ENCODE measurements around the gene CYP46A1.

CYP46A1 gene

DNA sequence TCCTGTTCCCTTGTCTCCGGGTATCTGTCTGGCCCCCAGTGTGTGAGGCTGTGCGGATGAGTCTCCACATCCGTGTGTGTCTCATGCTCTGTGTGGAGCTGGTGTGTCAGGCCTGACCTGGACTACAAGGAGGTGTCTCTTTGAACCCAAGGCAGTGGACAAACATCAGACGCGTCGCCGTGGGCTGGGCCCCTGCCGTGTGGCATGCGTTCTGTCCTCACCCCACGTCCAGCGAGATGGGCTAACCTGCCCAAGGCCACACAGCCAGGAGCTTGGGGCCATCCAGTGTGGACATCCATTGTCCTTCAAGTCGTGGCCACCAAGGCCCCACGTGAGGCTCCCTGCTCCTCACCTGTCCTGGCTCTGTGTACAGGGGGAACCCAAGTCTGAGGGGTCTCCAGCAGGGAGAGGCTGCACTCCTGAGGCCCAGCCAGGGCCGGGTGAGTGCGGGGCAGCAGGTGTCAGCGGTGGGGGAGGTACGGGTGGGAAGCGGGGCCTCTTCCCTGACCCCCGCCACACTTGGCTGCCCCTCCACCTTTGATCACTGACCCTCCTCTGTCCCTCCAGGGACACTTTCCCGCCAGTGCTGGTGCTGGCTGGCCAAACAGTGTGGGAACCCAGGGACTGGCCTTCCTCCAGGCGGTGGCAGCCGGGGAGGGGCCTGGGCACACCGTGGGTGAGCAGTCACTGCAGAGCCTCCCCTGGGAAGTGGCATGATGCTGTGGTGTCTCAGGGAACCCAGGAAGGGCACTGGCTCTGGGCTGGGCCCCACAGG is 48.5 kb downstream of the CYP46A1 start:
- DNase-seq, result peak; percentile 44

DNA sequence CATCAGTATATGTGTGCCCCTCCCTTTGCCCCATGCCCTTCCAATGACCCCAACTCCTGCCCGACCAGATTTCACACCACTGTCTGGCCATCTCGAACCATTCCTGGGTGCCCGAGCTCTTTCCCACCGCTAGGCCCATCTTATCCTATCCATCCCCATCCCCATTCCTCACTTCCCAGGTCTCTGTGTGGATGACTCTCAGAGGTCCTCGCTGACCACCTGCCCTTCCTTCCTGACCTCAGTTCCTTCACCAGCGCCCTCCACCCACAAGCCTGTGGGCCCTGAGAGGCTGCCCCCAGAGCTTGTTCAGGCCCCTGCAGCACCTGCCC is 49.1 kb downstream of the CYP46A1 start:
- DNase-seq, result no peak

DNA sequence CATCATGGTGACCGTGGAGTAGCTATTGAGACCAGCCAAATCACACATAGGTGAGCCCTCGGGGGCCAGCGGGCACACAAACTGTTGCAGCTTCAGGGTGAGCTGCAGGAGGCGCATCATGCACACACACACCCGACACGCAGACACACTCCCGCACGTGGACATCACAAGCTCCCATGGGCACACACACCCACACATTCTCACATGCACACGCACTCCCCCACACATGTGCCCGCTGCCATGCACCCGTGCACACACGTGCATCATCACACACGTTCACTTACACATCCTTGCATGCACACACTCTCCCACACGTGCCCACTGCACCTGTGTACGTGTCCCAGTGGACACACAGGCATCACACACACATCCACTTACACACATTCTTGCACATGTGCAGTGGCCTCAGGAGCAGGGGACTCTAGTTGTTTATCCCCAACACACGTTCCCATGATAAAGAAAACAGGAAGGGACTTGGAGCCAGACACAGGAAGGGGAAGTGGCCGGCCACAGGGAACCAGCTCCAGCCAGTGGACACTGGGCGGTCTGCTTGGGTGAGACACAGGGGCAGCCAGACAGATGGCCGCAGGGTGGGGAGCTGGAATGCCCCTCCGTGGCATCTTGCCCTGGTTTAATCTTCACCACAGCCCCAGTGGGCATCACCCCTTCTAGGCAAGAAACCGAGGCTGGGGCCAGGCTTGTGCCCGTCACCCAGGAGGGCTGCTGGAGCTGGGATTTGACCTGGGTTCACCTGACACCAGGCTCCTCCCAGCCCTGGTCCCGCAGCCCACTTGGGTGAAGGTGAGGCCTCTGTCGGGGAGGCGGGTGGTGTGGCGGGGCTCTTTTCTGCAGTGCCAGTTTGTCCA is 49.7 kb downstream of the CYP46A1 start:
- DNase-seq, result peak; percentile 49

DNA sequence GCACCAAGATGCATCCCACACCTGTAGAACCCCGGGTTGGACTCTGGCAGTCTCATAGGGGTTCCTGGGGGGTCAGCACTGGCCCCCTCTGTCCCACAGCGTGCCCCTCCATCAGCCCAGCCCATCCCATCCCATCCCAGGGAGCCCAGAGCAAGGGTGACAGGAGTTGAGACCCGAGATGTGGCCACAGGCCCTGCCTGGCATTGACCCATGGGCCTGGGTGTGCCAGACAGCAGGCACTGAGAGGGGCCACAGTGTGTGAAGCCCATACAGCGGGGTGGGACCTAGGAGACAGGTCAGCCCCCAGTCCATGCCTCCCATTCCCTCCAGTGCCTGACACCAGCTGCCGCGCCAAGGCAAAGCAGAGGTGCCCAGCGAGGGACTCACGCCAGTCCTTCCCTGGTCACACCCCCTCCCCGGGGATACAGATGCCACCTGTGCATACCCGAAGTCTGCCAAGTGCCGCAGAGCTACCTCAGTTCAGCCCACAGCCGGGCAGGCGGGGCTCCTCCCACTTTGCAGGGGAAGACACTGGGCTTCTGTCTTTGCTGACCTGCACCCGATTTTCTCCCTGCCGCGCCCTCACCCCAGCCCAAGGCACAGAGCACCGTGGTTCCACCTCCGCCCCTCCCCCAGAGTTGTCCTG is 50.4 kb downstream of the CYP46A1 start:
- peak; percentile 37 for DNase-seq

DNA sequence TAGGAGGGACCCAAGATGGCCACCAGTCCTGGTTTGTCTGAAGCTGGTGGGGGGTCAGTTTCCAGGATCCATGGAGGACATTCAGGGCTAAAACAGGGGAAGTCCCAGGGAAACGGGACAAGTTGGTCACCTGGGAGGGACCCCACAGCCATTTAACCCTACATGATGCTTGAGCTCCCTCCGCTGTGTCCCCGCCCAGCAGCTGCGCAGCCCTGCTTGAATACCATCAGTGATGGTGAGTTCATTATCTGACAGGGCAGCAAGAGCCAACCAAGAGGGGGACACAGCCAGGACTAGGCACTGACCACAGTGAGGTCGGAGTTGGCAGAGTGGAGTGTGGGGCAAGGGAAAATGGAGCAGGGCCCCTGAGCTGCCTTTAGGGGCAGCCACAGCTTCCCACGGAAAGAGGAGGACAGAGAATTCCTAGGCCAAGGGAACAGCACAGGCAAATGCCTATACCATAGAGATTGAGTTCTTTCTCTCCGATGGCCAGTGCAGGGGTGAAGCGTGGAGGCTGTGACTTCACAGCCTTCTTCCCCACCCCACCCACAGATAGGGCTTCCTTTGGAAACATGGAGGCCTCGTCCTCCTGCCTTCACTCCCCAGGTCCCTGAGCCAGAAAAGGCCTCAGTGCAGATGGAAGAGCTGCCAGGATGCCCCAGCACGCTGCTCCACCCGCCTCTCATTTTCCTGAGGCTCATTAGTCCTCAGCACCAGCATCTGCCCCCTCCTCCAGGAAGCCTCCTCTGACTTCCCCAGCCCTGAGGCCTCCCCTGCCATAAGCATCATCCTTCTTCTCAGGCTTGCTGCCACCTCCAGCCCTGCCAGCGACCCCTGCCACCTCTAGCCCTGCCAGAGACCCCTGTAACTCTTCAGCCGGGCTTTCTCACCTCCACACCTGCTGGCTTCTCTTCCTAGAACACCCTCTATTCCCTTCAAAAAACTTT is 51.4 kb downstream of the CYP46A1 start:
- peak; percentile 38 for DNase-seq

DNA sequence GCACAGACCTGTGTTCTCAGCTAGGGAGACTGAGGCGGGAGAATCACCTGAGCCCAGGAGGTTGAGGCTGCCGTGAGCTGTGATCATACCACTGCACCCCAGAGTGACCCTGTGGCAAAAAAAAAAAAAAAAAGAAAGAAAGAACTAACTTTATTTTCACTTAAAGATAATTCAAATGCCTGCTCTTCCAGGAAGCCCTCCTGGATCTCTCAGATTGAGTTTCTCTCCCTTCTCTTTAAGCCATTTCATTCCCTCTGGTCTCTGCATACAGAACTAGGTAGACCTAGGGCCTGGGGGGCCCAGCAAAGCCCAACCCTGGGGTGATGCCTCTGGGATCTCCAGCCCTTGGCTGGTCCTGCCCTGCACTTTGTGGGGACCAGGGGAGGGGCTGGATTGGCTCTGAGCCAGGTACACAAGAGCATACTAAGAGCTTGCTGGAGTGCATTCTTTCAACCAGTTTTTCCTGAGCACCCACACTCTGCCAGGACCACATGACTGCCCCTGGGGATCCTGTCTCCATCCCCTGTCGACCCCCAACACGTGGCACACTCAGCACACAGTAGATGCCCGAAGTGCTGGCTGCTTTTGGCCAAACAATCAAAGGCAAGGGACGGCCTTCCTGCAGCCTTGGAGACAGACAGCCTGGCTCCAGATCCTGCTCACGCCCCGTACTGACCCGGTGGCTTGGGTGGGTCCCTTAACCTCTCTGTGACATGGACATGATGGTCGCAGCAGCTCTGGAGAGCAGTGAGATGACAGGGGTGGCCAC is 52.7 kb downstream of the CYP46A1 start:
- no peak for DNase-seq

DNA sequence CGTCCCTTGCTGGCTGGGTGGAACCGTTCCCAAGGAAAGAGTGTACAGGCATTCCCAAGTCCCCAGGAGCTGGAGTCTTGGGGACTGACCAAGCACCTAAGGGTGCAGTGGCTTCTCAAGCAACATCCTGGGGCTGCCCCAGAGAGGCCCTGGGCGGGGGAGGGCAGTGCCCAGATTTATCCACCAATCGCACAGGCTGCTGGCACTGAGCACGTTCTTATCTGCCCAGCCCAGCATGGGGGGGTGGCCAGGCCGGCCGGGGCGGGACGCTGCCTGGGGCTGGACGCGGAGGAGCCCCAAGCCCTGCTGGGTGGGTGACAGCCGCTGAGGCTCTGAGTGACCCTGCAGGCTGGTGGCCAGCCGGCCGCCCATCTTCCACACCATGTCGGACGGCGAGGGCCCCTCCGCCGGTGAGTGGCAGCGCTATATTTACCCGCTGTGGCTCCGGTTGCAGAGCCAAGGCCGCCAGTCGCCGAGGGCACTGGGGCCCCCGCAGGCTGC is 53.4 kb downstream of the CYP46A1 start:
- DNase-seq, result peak; percentile 68

DNA sequence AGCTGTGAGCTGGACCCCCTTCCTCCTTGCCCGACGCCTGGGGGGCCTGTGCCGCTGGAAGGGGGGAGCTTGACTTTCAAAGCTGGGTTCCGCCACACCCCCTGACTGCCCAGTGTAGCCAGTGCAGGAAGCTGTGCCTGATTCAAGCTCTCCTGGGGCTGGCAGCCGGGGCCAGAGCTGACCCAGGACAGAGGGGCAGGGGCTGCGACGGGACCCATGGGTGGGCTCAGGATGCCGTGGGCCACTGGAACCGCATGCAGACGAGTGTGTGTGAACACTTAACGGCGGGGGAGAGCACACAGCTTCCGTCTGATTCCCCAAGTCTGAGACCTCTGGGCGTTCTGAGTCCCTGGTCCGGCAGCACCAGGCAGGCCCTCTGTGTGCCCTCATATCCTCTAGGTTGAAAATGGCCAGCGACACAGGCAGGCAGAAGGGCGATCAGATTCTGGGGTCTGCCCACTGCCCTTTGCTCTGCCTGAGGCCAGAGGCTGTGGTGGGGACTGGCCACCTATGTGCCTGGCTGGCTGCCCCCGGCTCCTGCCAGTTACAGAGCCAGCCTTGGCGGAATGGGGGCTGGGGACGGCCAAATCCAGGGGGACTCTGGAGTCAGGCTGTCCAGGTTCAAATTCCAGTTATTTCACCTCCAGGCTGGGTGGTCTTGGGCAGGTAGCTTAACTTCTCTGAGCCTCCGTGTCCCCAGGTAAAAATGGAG is 54.0 kb downstream of the CYP46A1 start:
- no peak for DNase-seq

DNA sequence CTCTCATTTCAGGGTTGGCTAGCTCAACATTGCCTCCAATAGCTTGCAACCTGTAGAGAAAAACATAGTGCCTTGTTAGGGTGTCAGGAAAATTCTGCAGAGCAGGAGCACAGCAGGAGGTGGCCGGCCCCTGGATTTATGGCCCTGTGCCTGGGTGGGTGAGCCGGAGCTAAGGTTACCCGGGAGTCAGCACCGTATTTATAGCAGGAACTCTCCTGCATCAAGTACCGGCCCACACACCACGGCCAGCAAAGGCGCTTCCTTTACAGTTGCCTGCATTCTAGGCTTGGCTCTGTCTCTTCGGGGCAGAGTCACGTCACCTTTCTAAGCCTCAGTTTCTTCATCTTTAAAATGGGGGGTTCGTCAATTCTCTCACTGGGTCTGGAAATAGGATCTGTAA is 56.3 kb downstream of the CYP46A1 start:
- no peak for DNase-seq

DNA sequence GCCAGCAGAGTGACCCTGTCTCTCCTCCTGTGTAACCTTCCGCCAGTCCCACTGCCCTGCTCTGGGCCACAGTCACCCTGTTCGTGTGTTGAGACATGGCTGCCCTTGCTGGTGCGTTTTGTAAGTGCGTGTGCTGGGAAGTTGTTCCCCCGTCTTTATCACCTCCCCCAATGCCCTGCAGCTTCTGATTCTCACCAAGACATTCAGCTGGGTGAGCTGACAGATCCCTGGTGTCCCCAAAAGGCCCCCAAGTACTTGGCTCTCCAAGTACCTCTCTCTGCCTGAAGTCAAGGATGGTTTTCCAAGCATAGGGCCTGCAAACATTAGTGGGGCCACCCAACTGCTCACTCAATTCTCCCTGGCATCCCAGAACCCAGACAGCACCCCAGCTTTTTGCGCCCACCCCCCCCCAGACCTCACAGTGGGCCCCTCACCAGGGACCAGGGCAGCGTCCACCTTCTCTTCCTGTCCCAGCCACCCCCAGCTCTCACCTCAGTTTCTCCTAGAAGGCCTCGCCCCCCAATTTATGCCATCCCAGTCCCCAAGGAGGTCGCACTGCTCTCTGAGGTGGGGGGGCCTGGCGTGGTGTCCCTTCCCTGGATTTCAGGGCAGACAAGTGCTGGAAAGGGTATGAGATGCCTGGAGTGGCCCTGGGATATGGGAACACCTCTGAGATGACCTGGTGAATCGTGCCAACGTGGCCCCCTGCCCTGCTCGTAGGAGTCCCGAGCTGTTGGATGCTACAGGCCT is 57.3 kb downstream of the CYP46A1 start:
- DNase-seq, result no peak

DNA sequence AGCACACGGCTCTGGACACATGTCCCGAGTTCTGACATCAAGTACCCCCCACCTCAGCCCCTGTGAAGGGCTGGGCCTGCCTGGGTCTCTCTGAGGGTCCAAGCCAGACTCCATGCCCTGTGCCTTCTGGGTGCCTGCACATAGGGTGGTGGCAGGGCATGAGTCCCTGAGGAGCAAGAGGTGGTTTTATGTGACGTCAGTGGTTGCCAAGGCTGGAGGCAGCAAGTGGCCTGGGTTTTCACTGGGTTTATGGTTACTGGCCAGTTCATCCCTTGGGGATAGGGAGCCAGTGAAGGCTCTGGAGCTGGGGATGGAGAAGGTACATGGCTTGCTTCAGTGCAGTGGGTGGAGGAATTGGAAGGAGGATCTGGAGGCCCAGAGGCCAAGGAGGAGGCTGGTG is 58.0 kb downstream of the CYP46A1 start:
- DNase-seq, result no peak

DNA sequence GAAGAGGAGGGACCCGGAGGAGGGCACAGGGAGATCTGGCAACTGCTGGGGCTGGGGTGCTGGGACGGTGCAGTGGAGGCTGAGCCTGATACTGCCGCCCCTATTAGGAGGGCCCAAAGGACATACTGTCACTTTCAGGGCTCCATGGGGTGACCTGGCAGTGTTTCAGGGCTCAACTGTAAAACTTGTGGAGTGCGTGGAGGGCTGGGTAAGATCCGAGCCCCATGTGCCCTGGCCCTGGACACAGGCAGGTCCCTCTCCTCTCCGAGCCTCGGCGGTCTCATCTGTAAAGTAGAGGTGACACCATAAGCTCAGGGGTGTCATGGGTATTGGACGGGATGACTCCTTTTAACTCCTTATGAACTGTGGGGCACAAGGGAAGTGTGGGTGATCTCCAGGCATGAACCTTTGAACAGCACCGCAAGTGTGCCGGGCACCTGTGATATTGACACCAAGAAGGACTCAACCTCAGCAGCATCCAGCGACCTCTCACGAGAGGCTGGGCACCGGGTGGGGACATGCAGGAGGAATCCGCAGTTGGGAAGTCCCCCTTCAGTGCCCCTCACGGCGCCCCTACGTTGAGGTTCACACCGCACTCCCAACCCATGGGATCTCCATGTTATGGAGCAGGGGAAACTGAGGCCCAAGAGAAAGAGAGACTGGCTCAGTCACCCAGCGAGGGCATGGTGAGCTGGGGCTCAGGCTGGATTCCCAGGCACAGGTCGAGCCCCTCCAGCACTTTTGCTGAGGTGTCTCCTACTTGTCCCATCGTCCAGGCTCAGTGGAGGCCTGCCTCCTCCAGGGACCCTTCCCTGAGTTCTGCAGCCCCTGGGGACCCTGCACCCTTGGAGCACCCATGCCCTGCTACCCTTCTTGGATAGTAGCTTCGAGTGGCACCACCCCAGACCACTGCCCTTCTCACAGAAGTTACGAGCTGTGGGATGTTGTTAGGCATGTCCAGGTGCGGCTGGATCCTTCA is 58.7 kb downstream of the CYP46A1 start:
- DNase-seq, result no peak

DNA sequence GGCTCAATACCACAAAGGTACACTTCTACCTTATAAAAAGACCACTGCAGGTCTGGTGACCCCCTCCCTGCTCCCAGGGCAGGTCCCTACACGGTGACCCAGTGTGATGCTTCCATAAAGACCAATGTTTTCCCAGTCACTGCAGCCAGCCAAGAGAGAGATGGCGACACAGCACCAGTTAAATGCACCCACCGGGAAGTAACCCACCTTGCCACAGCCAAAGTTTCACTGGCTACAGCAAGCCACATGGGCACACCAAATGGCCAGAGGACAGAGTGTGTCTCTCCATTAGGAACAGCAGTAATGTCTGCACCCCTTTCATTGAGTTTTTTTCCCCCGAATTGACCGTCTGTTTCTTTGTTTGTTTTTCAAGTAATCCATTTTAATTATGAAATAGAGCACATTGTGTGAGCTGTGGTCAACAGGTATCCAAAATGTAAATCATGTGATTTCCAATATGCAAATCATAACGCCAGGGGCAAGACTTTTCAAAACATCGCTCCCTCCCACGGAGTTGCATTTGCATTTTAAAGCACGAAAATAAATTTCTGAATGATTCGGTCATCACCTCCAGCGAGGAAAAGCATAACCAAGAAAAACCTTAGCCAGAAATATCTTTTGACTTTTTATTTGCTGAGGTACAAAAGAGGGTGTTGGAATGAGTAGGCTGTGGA is 60.2 kb downstream of the CYP46A1 start:
- DNase-seq, result no peak

DNA sequence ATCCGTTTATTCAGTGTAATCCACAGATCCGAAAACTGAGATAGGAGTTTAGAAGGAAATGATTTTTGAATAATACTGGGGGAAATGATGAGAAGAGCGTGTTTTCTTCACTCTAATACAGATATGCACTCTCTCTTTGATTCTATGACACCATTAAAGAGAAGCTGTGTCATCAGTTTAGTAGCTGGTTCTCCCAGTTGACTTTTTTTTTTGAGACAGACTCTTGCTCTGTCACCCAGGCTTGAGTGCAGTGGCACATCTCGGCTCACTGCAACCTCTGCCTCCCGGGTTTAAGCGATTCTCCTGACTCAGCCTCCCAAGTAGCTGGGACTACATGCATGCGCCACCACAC is 60.8 kb downstream of the CYP46A1 start:
- DNase-seq, result no peak

DNA sequence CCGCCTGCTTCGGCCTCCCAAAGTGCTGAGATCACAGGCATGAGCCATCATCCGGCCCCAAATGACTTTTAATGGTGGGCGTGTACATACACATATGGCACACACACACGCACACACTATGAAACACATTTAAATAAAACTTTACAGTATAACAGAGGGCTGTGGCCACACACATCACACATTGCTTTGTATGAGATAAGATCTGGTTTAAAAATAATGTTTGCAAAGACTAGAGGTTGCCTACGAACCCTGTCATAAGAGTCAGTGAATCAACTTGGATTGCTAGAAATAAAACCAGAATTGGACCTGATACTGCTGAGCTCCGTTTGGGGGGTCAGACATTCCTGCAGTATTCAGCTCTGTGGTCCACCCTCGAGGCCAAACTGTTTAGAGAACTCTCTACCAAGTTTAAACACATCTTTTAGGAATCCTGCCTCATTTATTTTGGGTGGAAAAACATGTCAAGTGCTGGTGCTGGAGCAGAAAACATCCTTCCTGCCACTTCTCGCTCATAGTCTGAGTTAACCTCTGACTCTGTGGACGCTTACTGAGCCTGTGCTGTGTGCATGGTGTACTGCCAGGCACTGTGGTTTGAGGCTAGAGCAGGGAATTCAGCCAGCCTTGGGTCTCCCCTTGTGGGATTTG is 61.3 kb downstream of the CYP46A1 start:
- DNase-seq, result no peak

DNA sequence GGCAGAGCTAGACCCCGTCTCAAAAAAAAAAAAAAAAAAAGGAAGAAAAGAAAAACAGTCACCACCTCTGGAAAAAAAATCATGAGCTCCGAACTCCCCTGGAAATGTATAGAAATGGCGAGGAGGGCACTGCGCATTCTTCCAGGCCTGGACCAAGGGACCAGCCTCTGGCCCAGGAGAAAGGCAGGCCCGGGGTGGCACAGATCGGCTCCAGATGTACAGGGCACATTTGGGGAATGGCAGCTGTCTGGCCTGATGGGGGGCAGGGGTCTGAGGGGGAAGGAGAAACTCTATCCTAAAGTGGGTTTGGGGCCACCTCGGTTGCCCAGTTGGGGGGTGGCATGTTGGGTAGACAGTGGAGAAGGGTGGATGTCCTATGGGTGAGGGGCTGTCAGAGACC is 63.1 kb downstream of the CYP46A1 start:
- DNase-seq, result no peak

DNA sequence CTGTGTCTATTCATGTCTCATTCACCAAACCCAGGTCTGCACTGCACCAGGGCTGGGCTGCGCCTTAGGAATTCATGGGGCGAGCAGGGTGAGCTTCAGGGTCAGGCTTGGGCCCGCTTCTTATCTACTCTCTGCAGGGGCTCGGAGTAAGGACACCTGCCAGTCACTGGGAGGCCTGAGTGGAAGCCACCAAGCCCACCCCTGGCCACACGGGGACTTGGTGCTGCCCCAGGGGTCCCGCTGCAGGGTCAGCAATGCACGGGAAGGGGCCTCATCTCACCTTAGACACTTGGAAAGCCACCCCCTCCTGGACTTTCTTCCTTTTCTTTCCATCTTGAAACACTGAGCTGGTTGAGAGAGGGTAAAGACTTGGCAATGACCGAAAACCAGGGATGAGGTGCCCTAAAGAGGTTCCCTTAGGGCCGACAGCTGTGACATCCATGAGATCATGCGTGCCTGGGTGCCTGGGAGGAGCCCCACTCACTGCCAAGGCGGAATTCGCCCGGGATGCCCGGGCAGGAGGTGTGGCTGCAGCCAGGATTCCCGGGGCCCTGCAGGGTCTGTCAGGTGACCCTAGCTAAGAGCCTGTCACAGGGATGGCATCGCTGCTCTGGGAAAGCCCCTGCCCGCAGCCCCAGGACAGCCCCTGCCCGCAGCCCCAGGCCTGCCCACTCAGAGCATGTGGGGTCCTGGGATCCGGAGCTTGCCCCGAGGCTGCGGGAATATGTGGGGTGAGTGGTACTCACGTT is 63.7 kb downstream of the CYP46A1 start:
- no peak for DNase-seq

Measured in right forelimb (tissue), 1 donor.